Mesenchymal stem cell (in vitro differentiated cells and primary cell): ENCODE measurements around the gene EBP.
"Not testable (repeated sequence)": the region's sequence is repeated elsewhere in the genome, so short reads cannot be mapped to it uniquely, and the experiment has no call there.

Experiments
- DNase-seq: peaks from one replicate; pipeline ENCODE4 v3.0.0-alpha.2; 2013
- H2AFZ ChIP-seq: one replicate; pipeline ENCODE4 v1.6.1; 2013; ENCODE audit warnings: low read depth, mild to moderate bottlenecking, control low read depth, inconsistent platforms, low read length, moderate library complexity
- H2AK5ac ChIP-seq: 2 replicates; pipeline ENCODE4 v1.6.1; 2013; ENCODE audit warnings: low read length, moderate library complexity, mild to moderate bottlenecking, inconsistent platforms; ENCODE audit not compliant: severe bottlenecking
- H2BK120ac ChIP-seq: one replicate; pipeline ENCODE4 v1.6.1; 2013; ENCODE audit warnings: low read depth, mild to moderate bottlenecking, inconsistent platforms, low read length, moderate library complexity
- H2BK12ac ChIP-seq, 2 experiments: one replicate each; pipeline ENCODE4 v1.6.1; 2013; ENCODE audit warnings: inconsistent platforms in 2 of 2, low read length in 2 of 2, mild to moderate bottlenecking in 2 of 2, moderate library complexity in 2 of 2, control low read depth in 1 of 2
- H2BK15ac ChIP-seq: one replicate; pipeline ENCODE4 v1.6.1; 2013; ENCODE audit warnings: mild to moderate bottlenecking, low read depth, inconsistent platforms; ENCODE audit not compliant: poor library complexity, severe bottlenecking
- H2BK5ac ChIP-seq: 2 replicates; pipeline ENCODE4 v1.6.1; 2013; ENCODE audit warnings: low read depth, mild to moderate bottlenecking, low read length, control low read depth, inconsistent platforms; ENCODE audit not compliant: poor library complexity, severe bottlenecking
- H3K14ac ChIP-seq, 2 experiments: one replicate each; pipeline ENCODE4 v1.6.1; 2013; ENCODE audit warnings: inconsistent platforms in 2 of 2, low read length in 2 of 2, control low read depth in 1 of 2, mild to moderate bottlenecking in 1 of 2, moderate library complexity in 1 of 2
- H3K18ac ChIP-seq, 2 experiments: one replicate each; pipeline ENCODE4 v1.6.1; 2013; ENCODE audit warnings: inconsistent platforms in 2 of 2, low read length in 2 of 2, control low read depth in 1 of 2, low read depth in 1 of 2, mild to moderate bottlenecking in 1 of 2
- H3K23ac ChIP-seq, 2 experiments: one replicate each; pipeline ENCODE4 v1.6.1; 2013; ENCODE audit warnings: inconsistent platforms in 2 of 2, low read length in 2 of 2, mild to moderate bottlenecking in 2 of 2, moderate library complexity in 2 of 2, control low read depth in 1 of 2
- H3K27ac ChIP-seq: 2 replicates; pipeline ENCODE4 v1.5.1; 2013; ENCODE audit warnings: mild to moderate bottlenecking, moderate library complexity, low read length, control low read depth, inconsistent platforms; ENCODE audit not compliant: poor library complexity, severe bottlenecking
- H3K27me3 ChIP-seq, 2 experiments: 2 replicates each; pipeline versions ENCODE4 v1.6.1 to v1.7.0; 2013; ENCODE audit warnings: low read length in 2 of 2, mild to moderate bottlenecking in 2 of 2, moderate library complexity in 2 of 2, control low read depth in 1 of 2, inconsistent platforms in 1 of 2; ENCODE audit not compliant: control insufficient read depth in 1 of 2, insufficient read depth in 1 of 2
- H3K36me3 ChIP-seq, 2 experiments: 2 replicates each; pipeline versions ENCODE4 v1.6.1 to v1.7.0; 2013; ENCODE audit warnings: low read length in 2 of 2, control low read depth in 1 of 2, inconsistent platforms in 1 of 2, low read depth in 1 of 2, mild to moderate bottlenecking in 1 of 2; ENCODE audit not compliant: insufficient read depth in 2 of 2, control insufficient read depth in 1 of 2
- H3K4ac ChIP-seq, 2 experiments: one replicate each; pipeline ENCODE4 v1.6.1; 2013; ENCODE audit warnings: inconsistent platforms in 2 of 2, low read length in 2 of 2, mild to moderate bottlenecking in 2 of 2, moderate library complexity in 2 of 2, control low read depth in 1 of 2, low read depth in 1 of 2
- H3K4me1 ChIP-seq: 2 replicates; pipeline ENCODE4 v1.6.1; 2013; ENCODE audit warnings: low read depth, low read length, control low read depth; ENCODE audit not compliant: control insufficient read depth, insufficient read depth
- H3K4me2 ChIP-seq: 2 replicates; pipeline ENCODE4 v1.6.1; 2013; ENCODE audit warnings: low read length, mild to moderate bottlenecking, inconsistent platforms; ENCODE audit not compliant: poor library complexity, severe bottlenecking
- H3K4me3 ChIP-seq, 2 experiments: 2 replicates each; pipeline versions ENCODE4 v1.5.1 to v1.7.0; 2013; ENCODE audit warnings: low read length in 2 of 2, mild to moderate bottlenecking in 2 of 2, control low read depth in 1 of 2, low read depth in 1 of 2; ENCODE audit not compliant: insufficient read depth in 1 of 2
- H3K79me1 ChIP-seq: replicated peaks from 2 replicates; pipeline ENCODE4 v1.6.1; 2013; ENCODE audit warnings: mild to moderate bottlenecking, control low read depth, low read length, inconsistent platforms; ENCODE audit not compliant: poor library complexity, severe bottlenecking
- H3K9ac ChIP-seq: 2 replicates; pipeline ENCODE4 v1.7.0; 2013; ENCODE audit warnings: mild to moderate bottlenecking, low read length, moderate library complexity
- H3K9me3 ChIP-seq: 2 replicates; pipeline ENCODE4 v1.7.0; 2013; ENCODE audit warnings: mild to moderate bottlenecking, low read length; ENCODE audit not compliant: control insufficient read depth
- H4K8ac ChIP-seq: one replicate; pipeline ENCODE4 v1.6.1; 2013; ENCODE audit warnings: inconsistent platforms, mild to moderate bottlenecking, low read length, moderate library complexity
- H4K91ac ChIP-seq: one replicate; pipeline ENCODE4 v1.6.1; 2013; ENCODE audit warnings: mild to moderate bottlenecking, low read length, inconsistent platforms
- WGBS: methylation state at CpG from one replicate; pipeline ENCODE4 v1.1.7; 2013; ENCODE audit warnings: mixed read lengths; 5-methylcytosine and 5-hydroxymethylcytosine counted together

EBP gene

GRCh38 chrX:48525853-48526252 lies 4.2 kb downstream of the EBP start:
- H2BK5ac ChIP-seq, H3K79me1 ChIP-seq, H4K91ac ChIP-seq, H3K14ac ChIP-seq, H3K27me3 ChIP-seq, H3K27ac ChIP-seq, H3K23ac ChIP-seq, H3K9ac ChIP-seq, H3K4me3 ChIP-seq, H2BK120ac ChIP-seq, H2BK12ac ChIP-seq, H3K4me1 ChIP-seq, H2AK5ac ChIP-seq, H3K9me3 ChIP-seq, H3K4me2 ChIP-seq, DNase-seq, H4K8ac ChIP-seq, H3K18ac ChIP-seq, H2AFZ ChIP-seq, H2BK15ac ChIP-seq, H3K4ac ChIP-seq: not testable (repeated sequence)
- peaks cover 23 to 28% of the 10 kb centered on the region in 2 experiments for H3K36me3 ChIP-seq
- 100% methylated on average over 3 of the region's 8 CpGs for WGBS

GRCh38 chrX:48530736-48531135 lies 9.1 kb downstream of the EBP start:
- Histone ChIP-seq H3K4me2 (no peak overlapping the region), H4K8ac (no peak overlapping the region), H3K4me3 (no peak overlapping the region), H2BK12ac (no peak overlapping the region), H3K23ac (no peak overlapping the region), H2BK5ac (no peak overlapping the region), H2BK15ac (no peak overlapping the region), H3K9ac (peak overlapping the region; percentile 64), H3K14ac (no peak overlapping the region), H3K9me3 (no peaks in the 10 kb centered on the region), H3K4ac (no peak overlapping the region), H3K27me3 (peaks cover 0 to 5% of the 10 kb centered on the region in 2 experiments), H3K36me3 (peaks cover 20 to 28% of the 10 kb centered on the region in 2 experiments), H3K27ac (no peak overlapping the region), H3K79me1 (peaks cover 5% of the 10 kb centered on the region), H3K4me1 (peaks cover 1% of the 10 kb centered on the region), H2AK5ac (no peak overlapping the region), H2BK120ac (no peak overlapping the region), H4K91ac (no peak overlapping the region), H2AFZ (no peak overlapping the region), H3K18ac (no peak overlapping the region)
- DNase-seq = no peak
- 94% methylated on average over 2 of the region's 3 CpGs for WGBS

- peak; percentile 63 for DNase-seq
- Histone ChIP-seq H3K9me3 (no peaks in the 10 kb centered on the region), H3K27me3 (peaks cover 0 to 5% of the 10 kb centered on the region in 2 experiments), H3K9ac (peak overlapping the region; percentile 64), H3K4me3 (no peak overlapping the region), H2BK12ac (no peak overlapping the region), H2BK5ac (no peak overlapping the region), H3K14ac (no peak overlapping the region), H3K79me1 (peaks cover 5% of the 10 kb centered on the region), H3K23ac (no peak overlapping the region), H3K36me3 (peaks cover 20 to 25% of the 10 kb centered on the region in 2 experiments), H2AK5ac (no peak overlapping the region), H3K4me2 (no peak overlapping the region), H2AFZ (no peak overlapping the region), H3K4me1 (peaks cover 1% of the 10 kb centered on the region), H4K91ac (no peak overlapping the region), H4K8ac (peak overlapping the region; percentile 35), H3K18ac (peak overlapping the region in 1 of 2 experiments; percentile 48), H2BK120ac (no peak overlapping the region), H2BK15ac (no peak overlapping the region), H3K4ac (no peak overlapping the region), H3K27ac (no peak overlapping the region)
- WGBS = 78% methylated on average over 5 of the region's 5 CpGs
Observed at GRCh38 chrX:48531358-48531959, 9.9 kb downstream of the EBP start.

DNA sequence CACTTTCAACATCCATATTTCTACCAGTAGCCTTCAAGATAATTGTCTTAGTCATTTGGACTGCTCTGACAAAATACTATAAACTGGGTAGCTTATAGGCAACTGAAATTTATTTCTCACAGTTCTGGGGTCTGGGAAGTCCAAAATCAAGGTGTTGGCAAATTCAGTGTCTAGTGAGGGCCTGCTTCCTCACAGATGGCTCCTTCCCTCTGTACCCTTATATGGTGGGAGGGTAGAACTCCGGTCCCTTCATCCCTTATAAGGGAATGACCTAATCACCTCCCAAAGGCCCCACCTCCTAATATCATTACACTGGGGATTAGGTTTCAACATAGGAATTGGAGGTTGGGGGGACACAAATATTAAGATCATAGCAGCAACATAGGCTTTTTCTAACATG lies 10.6 kb downstream of the EBP start:
- Histone ChIP-seq H2BK5ac (no peak overlapping the region), H3K79me1 (peaks cover under 1% of the 10 kb centered on the region), H3K4me3 (no peak overlapping the region), H3K4me2 (no peak overlapping the region), H3K4ac (no peak overlapping the region), H3K27ac (no peak overlapping the region), H3K27me3 (peaks cover 0 to 4% of the 10 kb centered on the region in 2 experiments), H3K23ac (no peak overlapping the region), H2BK120ac (no peak overlapping the region), H2AFZ (no peak overlapping the region), H3K18ac (no peak overlapping the region), H3K9me3 (no peaks in the 10 kb centered on the region), H2BK12ac (no peak overlapping the region), H2BK15ac (no peak overlapping the region), H3K36me3 (peaks cover 16 to 18% of the 10 kb centered on the region in 2 experiments), H3K4me1 (peaks cover 1% of the 10 kb centered on the region), H3K9ac (peak overlapping the region; percentile 64), H2AK5ac (no peak overlapping the region), H3K14ac (no peak overlapping the region), H4K8ac (no peak overlapping the region), H4K91ac (no peak overlapping the region)
- peak; percentile 15 for DNase-seq
- WGBS = no CpG with 5 or more reads among the region's 1 CpG
